K562 (cell line): ENCODE data around the gene ZCCHC3. TPM values are rescaled to one million over a fixed set of nuclear protein-coding genes. Genes with fewer than 3 reads are reported as not detected.

Experiments used
- ATAC-seq: fragments of 200-7000 bp; cut with Tn5 transposase; 3 replicates; pipeline ENCODE4 v1.9.1; 2020; ENCODE audit warnings: moderate library complexity
- BruUV-seq: library from RNA; stranded (reverse); fragments of 400-500 nt; replicated peaks from 2 replicates; lab custom pipeline; 2021; lab: Mats Ljungman, UMichigan
- CTCF ChIA-PET: fragments of 300-600 bp; formaldehyde crosslinking; extraction: SDS; loops from one replicate; lab custom pipeline; 2021; ENCODE audit warnings: low intra/inter-chr PET ratio; lab: Yijun Ruan, JAX
- POLR2A ChIA-PET: fragments of 300-600, 350-650 bp; sonication (Branson Sonifier 250); formaldehyde crosslinking; extraction: SDS; loops from one replicate; lab custom pipeline; 2021; ENCODE audit warnings: antibody characterized with exemption, inconsistent platforms; lab: Yijun Ruan, JAX
- DNase-seq, 4 experiments: peaks; one replicate each; pipeline versions ENCODE4 v3.0.0 to v3.0.0-alpha.2; 2011 to 2018; ENCODE audit warnings: low spot score in 3 of 4, mixed read lengths in 3 of 4; ENCODE audit errors: extremely low read depth in 1 of 4
- FAIRE-seq: peaks from 2 replicates; lab custom pipeline; 2011; peaks lifted over from hg19 to GRCh38; lab: Jason Lieb, UNC
- H2AFZ ChIP-seq: 2 replicates; pipeline ENCODE4 v1.6.0; 2011; ENCODE audit warnings: low read depth, low read length, control low read depth, inconsistent platforms
- H3K27ac ChIP-seq: fragments of 200-600 bp; 3 replicates; pipeline ENCODE4 v1.8.0; 2011; ENCODE audit warnings: low read depth, mild to moderate bottlenecking, control low read depth, inconsistent platforms, low read length, moderate library complexity, mixed read lengths; ENCODE audit errors: extremely low read depth
- H3K27me3 ChIP-seq, 2 experiments: fragments of 300-600 bp in 1 of 2; 2 replicates in 1 of 2; 3 replicates in 1 of 2; pipeline versions ENCODE4 v1.6.0 to v1.8.0; 2011; ENCODE audit warnings: inconsistent platforms in 2 of 2, low read length in 2 of 2, mild to moderate bottlenecking in 1 of 2, mixed read lengths in 1 of 2, moderate library complexity in 1 of 2; ENCODE audit not compliant: control insufficient read depth in 2 of 2, insufficient read depth in 2 of 2
- H3K36me3 ChIP-seq: fragments of 300-600 bp; 3 replicates; pipeline ENCODE4 v1.8.0; 2011; ENCODE audit warnings: mild to moderate bottlenecking, low read length, inconsistent platforms; ENCODE audit not compliant: control insufficient read depth, insufficient read depth
- H3K4me1 ChIP-seq, 2 experiments: fragments of 200-600 bp in 1 of 2; replicated peaks in 1 of 2; 2 replicates in 1 of 2; 3 replicates in 1 of 2; pipeline versions ENCODE4 v1.5.1 to v1.8.0; 2011; ENCODE audit warnings: inconsistent platforms in 2 of 2, low read length in 2 of 2, mild to moderate bottlenecking in 1 of 2, mixed read lengths in 1 of 2, moderate library complexity in 1 of 2; ENCODE audit not compliant: control insufficient read depth in 2 of 2, insufficient read depth in 2 of 2
- H3K4me2 ChIP-seq: 2 replicates; pipeline ENCODE4 v1.6.1; 2011; ENCODE audit warnings: low read length, control low read depth, inconsistent platforms, mixed read lengths; ENCODE audit not compliant: insufficient read depth
- H3K4me3 ChIP-seq: fragments of 200-600 bp; sonication (generic), shearing (Covaris generic); 2 replicates; pipeline ENCODE4 v1.5.1; 2016; ENCODE audit warnings: control low read depth, inconsistent platforms
- H3K79me2 ChIP-seq: fragments of 200-600 bp; 3 replicates; pipeline ENCODE4 v1.8.0; 2011; ENCODE audit warnings: low read length, inconsistent platforms; ENCODE audit not compliant: control insufficient read depth, insufficient read depth
- H3K9ac ChIP-seq, 2 experiments: 2 replicates each; pipeline versions ENCODE4 v1.6.0 to v1.6.1; 2011; ENCODE audit warnings: low read depth in 2 of 2, low read length in 2 of 2, control low read depth in 1 of 2, inconsistent platforms in 1 of 2, mild to moderate bottlenecking in 1 of 2, mixed read lengths in 1 of 2; ENCODE audit not compliant: insufficient read depth in 1 of 2
- H3K9me1 ChIP-seq: one replicate; pipeline ENCODE4 v1.6.0; 2011; ENCODE audit warnings: inconsistent platforms, mild to moderate bottlenecking, low read length, moderate library complexity; ENCODE audit not compliant: control insufficient read depth, insufficient read depth
- H3K9me3 ChIP-seq: replicated peaks from 2 replicates; pipeline ENCODE4 v1.5.1; 2011; ENCODE audit warnings: low read depth, low read length, inconsistent platforms; ENCODE audit not compliant: control insufficient read depth, insufficient read depth
- H4K20me1 ChIP-seq: replicated peaks from 2 replicates; pipeline ENCODE4 v1.6.1; 2011; ENCODE audit warnings: low read length, inconsistent platforms, mixed read lengths; ENCODE audit not compliant: control insufficient read depth, insufficient read depth
- DEAF1 ChIP-seq: fragments of 450-650 bp; formaldehyde crosslinking; IDR thresholded peaks from 2 replicates; pipeline ENCODE4 v1.4.0; 2020; ENCODE audit warnings: mild to moderate bottlenecking, moderate library complexity
- E2F5 ChIP-seq: sonication (generic); formaldehyde crosslinking; IDR thresholded peaks from 2 replicates; pipeline ENCODE4 v1.8.0; 2022; ENCODE audit warnings: mild to moderate bottlenecking, missing genetic modification reagents
- HDGF ChIP-seq: fragments of 450-650 bp; IDR thresholded peaks from 2 replicates; pipeline ENCODE4 v1.6.1; 2016
- NFE2L1 ChIP-seq: fragments of 450-650 bp; IDR thresholded peaks from 2 replicates; pipeline ENCODE4 v1.6.1; 2016; ENCODE audit warnings: missing genetic modification characterization, low read depth, mild to moderate bottlenecking, missing compliant biosample characterization, moderate library complexity, borderline replicate concordance
- WGBS: fragments of 100-300 bp; shearing (Covaris generic); methylation state at CpG from one replicate; pipeline ENCODE4 v1.1.6; 2016; ENCODE audit warnings: low coverage, mixed read lengths; ENCODE audit not compliant: insufficient coverage; ENCODE audit errors: missing lambda C conversion rate; 5-methylcytosine and 5-hydroxymethylcytosine counted together
- in situ Hi-C: fragments of 300-500 bp; cut with MboI; formaldehyde crosslinking; loops from 4 replicates; pipeline ENCODE4 v1.15.0; 2018; ENCODE audit warnings: inconsistent platforms, mixed read lengths
- intact Hi-C: fragments of 100-400 bp; cut with micrococcal nuclease; formaldehyde crosslinking; loops from 2 replicates; pipeline ENCODE4 v1.14.2; 2022
- polyA plus RNA-seq, 8 experiments: library from polyadenylated mRNA; depleted of rRNA in 4 of 8; stranded (reverse) in 5 of 8; unstranded in 3 of 8; fragments of >200 nt; fragmentation: Nextera tagmentation in 2 of 8; fragmentation: Illumina TruSeq in 1 of 8; extraction: Ambion mirVana in 2 of 8; extraction: Trizol in 1 of 8; gene quantifications; 2 replicates each; pipeline versions ENCODE4 v1.2.1 to v1.2.3, GENCODE V29; 2011 to 2014; ENCODE audit warnings: inconsistent platforms in 1 of 8, missing spikeins in 1 of 8
- total RNA-seq, 7 experiments: library from RNA; depleted of rRNA in 6 of 7; stranded (reverse); fragments of >200 nt in 6 of 7; fragmentation: Illumina TruSeq in 2 of 7; extraction: Trizol in 2 of 7; gene quantifications; 2 replicates each; pipeline versions ENCODE4 v1.2.1 to v1.2.3, GENCODE V29; 2011 to 2021; ENCODE audit warnings: low replicate concordance in 1 of 7

Gene ZCCHC3
- total and polyA plus RNA-seq, 9 of the 15 experiments (the other 6 are each of a cell fraction or from before 2014, with no cell fraction given): 2.8 to 23.3 (median 16.5) TPM

GRCh38 chr20:346033-346639, 48.8 kb downstream of the ZCCHC3 start:
- H3K36me3 ChIP-seq: peaks cover 24% of the 10 kb centered on the region
- ChIA-PET CTCF (no interaction called here), POLR2A (interaction anchor here (0.7 to 1.9 kb wide), 4 partner anchors 14 to 46 kb away, joined by 3 to 9 read pairs (median 6); no protein-coding TSS in a partner anchor)
- H3K4me1 ChIP-seq: peaks cover 19 to 36% of the 10 kb centered on the region in 2 experiments
- no peaks in the 10 kb centered on the region for H3K9me1 ChIP-seq
- no peak for DNase-seq
- peaks cover 12% of the 10 kb centered on the region for H3K9me3 ChIP-seq
- H3K27ac ChIP-seq: peak overlapping the region; percentile 96; the same call in 2 of the 3 replicates
- WGBS: 64% methylated on average over 4 of the region's 9 CpGs
- FAIRE-seq: peak; percentile 73
- ATAC-seq: no peak
- H3K79me2 ChIP-seq: peaks cover 25% of the 10 kb centered on the region
- in situ Hi-C loops: no loop called here
- no peaks in the 10 kb centered on the region for H3K27me3 ChIP-seq
- TF ChIP-seq E2F5 (no peak), NFE2L1 (tag) (no peak), DEAF1 (no peak), HDGF (0 out of 2 replicates have a peak, but pooled peaks have one; percentile 40)
- BruUV-seq: no TSS peak
- H3K9ac ChIP-seq: peak overlapping the region; percentile 74 to 92
- H2AFZ ChIP-seq: peak overlapping the region; percentile 87; the same call in 1 of the 2 replicates
- peak overlapping the region; percentile 90 for H3K4me2 ChIP-seq
- intact Hi-C loops: no loop called here
- peak overlapping the region; percentile 59 for H3K4me3 ChIP-seq
- no peaks in the 10 kb centered on the region for H4K20me1 ChIP-seq
